H9 (cell line): Measurements from ENCODE around the gene PLEK2. TPM values are rescaled to one million over a fixed set of nuclear protein-coding genes. Genes with fewer than 3 reads are reported as not detected.

Source experiments
- DNase-seq: peaks from one replicate; pipeline ENCODE4 v3.0.0-alpha.2; 2017
- H2AFZ ChIP-seq: one replicate; pipeline ENCODE4 v1.6.1; 2013; ENCODE audit warnings: mild to moderate bottlenecking, low read length, control low read depth, moderate library complexity
- H2AK5ac ChIP-seq: 2 replicates; pipeline ENCODE4 v1.6.1; 2013; ENCODE audit warnings: low read length, control low read depth, mixed read lengths; ENCODE audit not compliant: insufficient read length
- H2BK120ac ChIP-seq: one replicate; pipeline ENCODE4 v1.6.1; 2013; ENCODE audit warnings: low read depth, mild to moderate bottlenecking, low read length, control low read depth, inconsistent platforms; ENCODE audit not compliant: poor library complexity, severe bottlenecking
- H2BK12ac ChIP-seq: 2 replicates; pipeline ENCODE4 v1.6.1; 2013; ENCODE audit warnings: low read length, control low read depth, mixed read lengths, low read depth; ENCODE audit not compliant: insufficient read length
- H2BK15ac ChIP-seq: 2 replicates; pipeline ENCODE4 v1.6.1; 2013; ENCODE audit warnings: low read depth, low read length, control low read depth
- H2BK20ac ChIP-seq: one replicate; pipeline ENCODE4 v1.6.1; 2013; ENCODE audit warnings: low read depth, mild to moderate bottlenecking, low read length, control low read depth, inconsistent platforms; ENCODE audit not compliant: poor library complexity, severe bottlenecking
- H2BK5ac ChIP-seq: 2 replicates; pipeline ENCODE4 v1.6.1; 2013; ENCODE audit warnings: low read length, control low read depth, mixed read lengths; ENCODE audit not compliant: insufficient read length
- H3K14ac ChIP-seq: 2 replicates; pipeline ENCODE4 v1.6.1; 2013; ENCODE audit warnings: low read length, control low read depth; ENCODE audit not compliant: insufficient read depth
- H3K18ac ChIP-seq: 2 replicates; pipeline ENCODE4 v1.6.1; 2013; ENCODE audit warnings: low read depth, mild to moderate bottlenecking, mixed read lengths, low read length, control low read depth; ENCODE audit not compliant: insufficient read length
- H3K23ac ChIP-seq: 2 replicates; pipeline ENCODE4 v1.6.1; 2013; ENCODE audit warnings: low read length, control low read depth, mixed read lengths, low read depth; ENCODE audit not compliant: insufficient read length
- H3K23me2 ChIP-seq: 2 replicates; pipeline ENCODE4 v1.6.1; 2013; ENCODE audit warnings: low read depth, mild to moderate bottlenecking, mixed read lengths, low read length, control low read depth; ENCODE audit not compliant: insufficient read length, poor library complexity, severe bottlenecking
- H3K27ac ChIP-seq: 2 replicates; pipeline ENCODE4 v1.5.1; 2013; ENCODE audit warnings: low read length, control low read depth, mixed read lengths, low read depth; ENCODE audit not compliant: insufficient read length
- H3K27me3 ChIP-seq: 2 replicates; pipeline ENCODE4 v1.6.1; 2013; ENCODE audit warnings: low read length, control low read depth, inconsistent platforms; ENCODE audit not compliant: insufficient read depth
- H3K4ac ChIP-seq: 2 replicates; pipeline ENCODE4 v1.6.1; 2013; ENCODE audit warnings: low read depth, mild to moderate bottlenecking, control low read depth, inconsistent platforms, low read length, moderate library complexity
- H3K4me1 ChIP-seq: 2 replicates; pipeline ENCODE4 v1.6.1; 2013; ENCODE audit warnings: low read length, control low read depth, inconsistent platforms; ENCODE audit not compliant: insufficient read depth
- H3K4me2 ChIP-seq: 2 replicates; pipeline ENCODE4 v1.6.1; 2013; ENCODE audit warnings: low read length, control low read depth, mixed read lengths; ENCODE audit not compliant: insufficient read length, insufficient read depth
- H3K56ac ChIP-seq: 2 replicates; pipeline ENCODE4 v1.6.1; 2013; ENCODE audit warnings: low read depth, mild to moderate bottlenecking, mixed read lengths, low read length, control low read depth; ENCODE audit not compliant: insufficient read length
- H3K79me1 ChIP-seq: 2 replicates; pipeline ENCODE4 v1.6.1; 2013; ENCODE audit warnings: low read depth, mild to moderate bottlenecking, moderate library complexity, low read length, control low read depth, inconsistent platforms; ENCODE audit not compliant: insufficient read depth, poor library complexity, severe bottlenecking
- H3K79me2 ChIP-seq: 2 replicates; pipeline ENCODE4 v1.6.1; 2013; ENCODE audit warnings: low read length, control low read depth, inconsistent platforms; ENCODE audit not compliant: insufficient read depth
- H3K9ac ChIP-seq: 2 replicates; pipeline ENCODE4 v1.6.1; 2013; ENCODE audit warnings: low read length, control low read depth, mixed read lengths; ENCODE audit not compliant: insufficient read length; ENCODE audit errors: extremely low read depth
- H3K9me3 ChIP-seq: one replicate; pipeline ENCODE4 v1.6.1; 2013; ENCODE audit warnings: low read depth, low read length, inconsistent platforms; ENCODE audit not compliant: control insufficient read depth
- H3T11ph ChIP-seq: one replicate; pipeline ENCODE4 v1.6.1; 2013; ENCODE audit warnings: mild to moderate bottlenecking, low read length, control low read depth, inconsistent platforms
- H4K20me1 ChIP-seq: one replicate; pipeline ENCODE4 v1.6.1; 2013; ENCODE audit not compliant: control insufficient read depth, insufficient read length, insufficient read depth
- H4K5ac ChIP-seq: 2 replicates; pipeline ENCODE4 v1.6.1; 2013; ENCODE audit warnings: low read depth, mild to moderate bottlenecking, mixed read lengths, low read length, control low read depth; ENCODE audit not compliant: insufficient read length
- H4K8ac ChIP-seq: replicated peaks from 2 replicates; pipeline ENCODE4 v1.6.1; 2013; ENCODE audit warnings: low read length, control low read depth, mixed read lengths, low read depth; ENCODE audit not compliant: insufficient read length
- H4K91ac ChIP-seq: 2 replicates; pipeline ENCODE4 v1.6.1; 2013; ENCODE audit warnings: low read depth, mild to moderate bottlenecking, moderate library complexity, mixed read lengths, low read length, control low read depth; ENCODE audit not compliant: insufficient read length
- H3K27ac Mint-ChIP-seq, 3 experiments: 2 replicates in 2 of 3; 3 replicates in 1 of 3; pipeline ENCODE4 v1.8.0; 2020 to 2021; ENCODE audit warnings: mixed read lengths in 3 of 3, mild to moderate bottlenecking in 1 of 3, moderate library complexity in 1 of 3
- H3K27me3 Mint-ChIP-seq: 2 replicates; pipeline ENCODE4 v1.8.0; 2021; ENCODE audit warnings: low read depth, mild to moderate bottlenecking, moderate library complexity, mixed read lengths
- H3K36me3 Mint-ChIP-seq, 3 experiments: 2 replicates in 2 of 3; 3 replicates in 1 of 3; pipeline ENCODE4 v1.8.0; 2020 to 2021; ENCODE audit warnings: low read depth in 3 of 3, mixed read lengths in 3 of 3; ENCODE audit not compliant: insufficient read depth in 1 of 3
- H3K4me1 Mint-ChIP-seq, 2 experiments: 2 replicates each; pipeline ENCODE4 v1.8.0; 2020; ENCODE audit warnings: mixed read lengths in 2 of 2
- H3K4me3 Mint-ChIP-seq, 2 experiments: 2 replicates in 1 of 2; 3 replicates in 1 of 2; pipeline ENCODE4 v1.8.0; 2020 to 2021; ENCODE audit warnings: mild to moderate bottlenecking in 2 of 2, mixed read lengths in 2 of 2, moderate library complexity in 1 of 2
- H3K9me3 Mint-ChIP-seq, 2 experiments: 2 replicates in 1 of 2; 3 replicates in 1 of 2; pipeline ENCODE4 v1.8.0; 2020; ENCODE audit warnings: mild to moderate bottlenecking in 2 of 2, mixed read lengths in 2 of 2, moderate library complexity in 1 of 2
- CTCF ChIP-seq: fragments of 200-600 bp; sonication (generic); conservative IDR thresholded peaks from 3 replicates; pipeline ENCODE4 v1.8.0; 2021; ENCODE audit warnings: antibody characterized with exemption, mild to moderate bottlenecking
- WGBS: extraction: QIAGEN DNeasy Blood & Tissue Kit; methylation state at CpG from one replicate; pipeline ENCODE4 v1.1.7; 2013; ENCODE audit warnings: missing lambda C conversion rate, low lambda C conversion rate, mixed read lengths; ENCODE audit not compliant: insufficient read length; ENCODE audit errors: extremely low coverage; 5-methylcytosine and 5-hydroxymethylcytosine counted together
- total RNA-seq: library from RNA; stranded (reverse); gene quantifications from 2 replicates; pipeline ENCODE4 v1.2.1, GENCODE V29; 2021

The PLEK2 gene
- total RNA-seq, 1 experiment from 2014 or later = not detected

- no peaks in the 10 kb centered on the region for H3K23me2 ChIP-seq
- H3K14ac ChIP-seq = no peak overlapping the region
- no peak overlapping the region for H3K27ac ChIP-seq
- no peak overlapping the region for H4K91ac ChIP-seq
- H3K4me1 ChIP-seq = peaks cover 2% of the 10 kb centered on the region; the same call in 1 of the 2 replicates
- Mint-ChIP-seq H3K9me3 (no peaks in the 10 kb centered on the region), H3K36me3 (no peaks in the 10 kb centered on the region), H3K4me3 (no peak overlapping the region), H3K27ac (no peak overlapping the region), H3K27me3 (no peaks in the 10 kb centered on the region; the same call in 1 of the 2 replicates), H3K4me1 (peaks cover 11 to 12% of the 10 kb centered on the region in 2 experiments)
- H3T11ph ChIP-seq = no peak overlapping the region
- H2BK5ac ChIP-seq = no peak overlapping the region
- H3K4ac ChIP-seq = no peak overlapping the region
- no peak overlapping the region for H3K56ac ChIP-seq
- H2BK120ac ChIP-seq = no peak overlapping the region
- WGBS = no CpG with 5 or more reads among the region's 1 CpG
- no peak overlapping the region for H2AK5ac ChIP-seq
- no peak overlapping the region for H2AFZ ChIP-seq
- H3K9me3 ChIP-seq = no peaks in the 10 kb centered on the region
- H3K4me2 ChIP-seq = no peak overlapping the region
- no peak overlapping the region for H3K23ac ChIP-seq
- H2BK15ac ChIP-seq = no peak overlapping the region
- H4K5ac ChIP-seq = no peak overlapping the region
- H3K27me3 ChIP-seq = no peaks in the 10 kb centered on the region
- H2BK12ac ChIP-seq = no peak overlapping the region
- no peak overlapping the region for H3K9ac ChIP-seq
- H2BK20ac ChIP-seq = no peak overlapping the region
- no peaks in the 10 kb centered on the region for H4K20me1 ChIP-seq
- H3K79me2 ChIP-seq = no peaks in the 10 kb centered on the region
- no peak overlapping the region for H4K8ac ChIP-seq
- no peak overlapping the region for H3K18ac ChIP-seq
- TF ChIP-seq CTCF = no peak
- no peaks in the 10 kb centered on the region for H3K79me1 ChIP-seq
- DNase-seq = no peak
Measured at GRCh38 chr14:67438969-67439368, 27.0 kb upstream of the PLEK2 start.
